ENCODE data around the gene STX2.

DNA sequence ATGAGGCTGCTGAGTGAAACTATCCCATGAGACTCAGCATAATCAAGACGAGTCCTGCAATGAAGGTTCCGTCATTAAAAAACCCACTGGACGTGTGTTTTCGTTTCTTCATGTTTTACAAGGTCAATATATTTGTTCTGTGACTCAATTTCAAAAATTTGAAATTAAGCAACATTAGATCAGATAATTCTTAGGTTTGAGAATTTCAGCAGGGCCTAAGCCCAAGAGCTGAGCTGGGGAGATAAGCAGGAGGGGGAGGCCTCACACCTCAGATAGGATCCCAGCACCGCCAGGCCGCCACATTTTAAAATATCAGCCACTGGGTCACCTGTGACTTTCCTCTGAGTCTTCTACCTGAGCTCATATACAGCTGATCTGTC, 13.3 kb downstream of the STX2 start:
- no peak for TF ChIP-seq POLR2A (IDR thresholded peaks at IDR 0.05)
- TF ChIP-seq, protein P1, sequence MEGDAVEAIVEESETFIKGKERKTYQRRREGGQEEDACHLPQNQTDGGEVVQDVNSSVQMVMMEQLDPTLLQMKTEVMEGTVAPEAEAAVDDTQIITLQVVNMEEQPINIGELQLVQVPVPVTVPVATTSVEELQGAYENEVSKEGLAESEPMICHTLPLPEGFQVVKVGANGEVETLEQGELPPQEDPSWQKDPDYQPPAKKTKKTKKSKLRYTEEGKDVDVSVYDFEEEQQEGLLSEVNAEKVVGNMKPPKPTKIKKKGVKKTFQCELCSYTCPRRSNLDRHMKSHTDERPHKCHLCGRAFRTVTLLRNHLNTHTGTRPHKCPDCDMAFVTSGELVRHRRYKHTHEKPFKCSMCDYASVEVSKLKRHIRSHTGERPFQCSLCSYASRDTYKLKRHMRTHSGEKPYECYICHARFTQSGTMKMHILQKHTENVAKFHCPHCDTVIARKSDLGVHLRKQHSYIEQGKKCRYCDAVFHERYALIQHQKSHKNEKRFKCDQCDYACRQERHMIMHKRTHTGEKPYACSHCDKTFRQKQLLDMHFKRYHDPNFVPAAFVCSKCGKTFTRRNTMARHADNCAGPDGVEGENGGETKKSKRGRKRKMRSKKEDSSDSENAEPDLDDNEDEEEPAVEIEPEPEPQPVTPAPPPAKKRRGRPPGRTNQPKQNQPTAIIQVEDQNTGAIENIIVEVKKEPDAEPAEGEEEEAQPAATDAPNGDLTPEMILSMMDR (IDR thresholded peaks at IDR 0.05): no peak

Data from testis (tissue), 2 donors.